Mesodermal cell (in vitro differentiated cells): ENCODE measurements around the gene GOSR1. TPM values are rescaled to one million over a fixed set of nuclear protein-coding genes. Genes with fewer than 3 reads are reported as not detected.
"Not testable (repeated sequence)": the region's sequence is repeated elsewhere in the genome, so short reads cannot be mapped to it uniquely, and the experiment has no call there.

Source experiments
- H3K27ac ChIP-seq: 2 replicates; pipeline ENCODE4 v1.7.0; 2013; ENCODE audit warnings: mild to moderate bottlenecking, low read depth, low read length, moderate library complexity; ENCODE audit not compliant: severe bottlenecking
- H3K36me3 ChIP-seq: 2 replicates; pipeline ENCODE4 v1.7.1; 2013; ENCODE audit warnings: mild to moderate bottlenecking, low read length, moderate library complexity; ENCODE audit not compliant: control insufficient read depth, insufficient read depth
- H3K4me1 ChIP-seq: one replicate; pipeline ENCODE4 v1.7.1; 2013; ENCODE audit warnings: mild to moderate bottlenecking, low read length; ENCODE audit not compliant: insufficient read depth, control insufficient read depth, poor library complexity, severe bottlenecking
- H3K4me3 ChIP-seq: 2 replicates; pipeline ENCODE4 v1.7.0; 2013; ENCODE audit warnings: low read length, control low read depth, mild to moderate bottlenecking; ENCODE audit not compliant: insufficient read depth, poor library complexity, severe bottlenecking; ENCODE audit errors: extremely low read depth
- H3K9me3 ChIP-seq: 2 replicates; pipeline ENCODE4 v1.7.1; 2013; ENCODE audit warnings: mild to moderate bottlenecking, low read length, moderate library complexity; ENCODE audit not compliant: control insufficient read depth
- WGBS, 2 experiments: methylation state at CpG; one replicate each; pipeline ENCODE4 v1.1.5; 2013; ENCODE audit warnings: missing lambda C conversion rate in 2 of 2; ENCODE audit not compliant: insufficient coverage in 2 of 2; 5-methylcytosine and 5-hydroxymethylcytosine counted together
- polyA plus RNA-seq, 2 experiments: library from polyadenylated mRNA; stranded (reverse); fragments of 50-300 nt; gene quantifications; one replicate each; pipeline ENCODE4 v1.2.3, GENCODE V29; 2013

Gene GOSR1
- polyA plus RNA-seq (2013, experiment 1 of 2): 28.7 TPM
- polyA plus RNA-seq (2013, experiment 2 of 2): 31.1 TPM

DNA sequence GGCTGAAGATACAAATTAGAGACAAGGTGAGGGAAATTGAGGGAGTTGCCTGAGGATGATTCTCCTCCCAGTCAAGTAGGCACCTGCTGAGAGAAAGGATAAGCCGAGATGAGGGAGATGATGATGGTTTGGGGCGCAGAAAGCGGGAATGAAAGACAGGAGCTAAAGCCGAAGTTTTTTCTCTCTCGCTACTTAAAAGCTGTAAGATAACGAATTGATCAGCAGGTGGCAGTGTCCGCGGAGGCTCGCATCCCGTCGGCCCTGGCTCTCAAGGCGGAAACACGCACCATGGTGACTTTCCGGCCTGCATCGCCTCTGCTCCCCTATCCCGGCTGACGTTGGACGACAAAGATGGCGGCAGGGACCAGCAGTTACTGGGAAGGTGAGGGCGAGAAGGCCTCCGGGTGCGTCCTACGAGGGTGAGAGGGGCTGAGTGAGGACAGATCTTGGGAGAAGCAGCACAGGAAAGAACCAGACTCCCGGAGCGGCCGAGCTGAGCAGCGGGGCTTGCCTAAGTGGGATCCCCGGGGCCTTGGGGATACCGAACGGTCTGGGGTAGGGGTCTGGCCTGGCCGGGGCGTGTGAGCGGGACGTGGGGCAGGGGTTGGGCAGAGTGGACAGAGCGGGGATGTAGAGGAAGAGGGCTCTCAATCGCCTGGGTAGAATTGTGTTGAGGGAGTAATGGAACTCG is at the start of gene GOSR1:
Gene GOSR1 (plus strand): TSS at position 326 of the 691 bp plus-strand sequence. CDS start 26 bp downstream, at position 352.
- Histone ChIP-seq H3K27ac (peak within 1 kb of the TSS; percentile 93), H3K4me3 (peak within 1 kb of the TSS; percentile 98), H3K9me3 (no peaks in the 10 kb centered on the region), H3K4me1 (no peaks in the 10 kb centered on the region), H3K36me3 (peaks cover 35% of the 10 kb centered on the region)
- WGBS, 2 experiments: 1 to 2% methylated on average over 34 to 35 of the region's 37 CpGs

DNA sequence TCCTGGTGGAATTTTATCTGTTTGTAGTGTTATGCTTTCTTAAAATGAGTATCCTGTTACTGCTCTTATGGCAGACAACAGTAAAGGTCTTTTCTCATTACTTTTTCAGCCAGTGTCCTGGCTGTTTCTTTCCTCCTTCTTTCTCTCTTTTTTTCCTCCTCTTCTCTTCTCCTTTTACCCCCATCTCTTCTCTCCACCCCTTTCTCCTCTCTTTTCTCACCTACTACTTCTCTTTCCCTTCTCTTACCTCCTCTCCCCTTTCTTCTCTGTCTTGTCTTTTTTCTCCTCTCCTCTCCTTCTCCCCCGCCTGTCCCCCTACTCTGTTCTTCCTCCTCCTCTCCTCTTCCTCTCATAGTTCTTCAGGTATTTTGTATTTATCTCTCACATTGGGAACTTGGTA is 49.6 kb upstream of the GOSR1 start:
- WGBS, 2 experiments: 83% methylated on average over 1 of the region's 1 CpG; no CpG with 5 or more reads in 1 of the 2 experiments
- Histone ChIP-seq H3K36me3 (peaks cover 17% of the 10 kb centered on the region), H3K9me3 (no peaks in the 10 kb centered on the region), H3K4me3 (no peak overlapping the region), H3K27ac (no peak overlapping the region), H3K4me1 (no peaks in the 10 kb centered on the region)

- 80% methylated on average over 1 of the region's 1 CpG; no CpG with 5 or more reads in 1 of the 2 experiments for WGBS, 2 experiments
- peaks cover 17% of the 10 kb centered on the region for H3K36me3 ChIP-seq
- H3K4me3 ChIP-seq: no peak overlapping the region
These were observed 48.1 kb upstream of the GOSR1 start for GRCh38 chr17:30429155-30429554.

GRCh38 chr17:30433514-30433913 is 43.7 kb upstream of the GOSR1 start:
- Histone ChIP-seq H3K4me1 (no peaks in the 10 kb centered on the region), H3K27ac (no peak overlapping the region), H3K36me3 (peaks cover 26% of the 10 kb centered on the region), H3K4me3 (no peak overlapping the region), H3K9me3 (no peaks in the 10 kb centered on the region)
- 94 to 100% methylated on average over 1 of the region's 1 CpG for WGBS, 2 experiments

More at GRCh38 chr17:30429155-30429554, 48.1 kb upstream of the GOSR1 start:
- no peaks in the 10 kb centered on the region for H3K9me3 ChIP-seq
- H3K27ac ChIP-seq: no peak overlapping the region
- H3K4me1 ChIP-seq: no peaks in the 10 kb centered on the region

- Histone ChIP-seq H3K27ac (no peak overlapping the region), H3K4me1 (no peaks in the 10 kb centered on the region), H3K36me3 (peaks cover 26% of the 10 kb centered on the region), H3K9me3 (no peaks in the 10 kb centered on the region), H3K4me3 (no peak overlapping the region)
These were observed 40.5 kb upstream of the GOSR1 start for GRCh38 chr17:30436729-30437128.

DNA sequence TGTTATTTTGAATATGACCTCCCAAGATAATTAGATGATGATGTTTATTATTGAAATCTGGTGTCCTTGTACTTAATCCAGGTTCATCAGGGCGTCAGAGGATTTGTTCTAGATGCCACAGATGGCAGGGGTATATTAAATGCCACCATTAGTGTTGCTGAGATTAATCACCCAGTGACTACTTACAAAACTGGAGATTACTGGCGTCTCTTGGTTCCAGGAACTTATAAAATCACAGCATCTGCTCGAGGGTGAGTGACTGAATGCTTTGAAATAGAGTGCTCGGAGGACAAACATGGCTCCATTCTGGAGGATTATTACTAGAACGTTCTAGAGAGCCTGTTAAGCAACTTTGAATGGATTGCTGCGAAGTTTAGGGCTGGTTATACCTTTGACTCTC is 33.5 kb upstream of the GOSR1 start:
- H3K4me3 ChIP-seq: no peak overlapping the region

GRCh38 chr17:30446640-30447039 is 30.6 kb upstream of the GOSR1 start:
- H3K36me3 ChIP-seq: peaks cover 42% of the 10 kb centered on the region
- H3K4me1 ChIP-seq, H3K9me3 ChIP-seq, H3K27ac ChIP-seq, H3K4me3 ChIP-seq: not testable (repeated sequence)

More for the DNA sequence above, 33.5 kb upstream of the GOSR1 start:
- peaks cover 22% of the 10 kb centered on the region for H3K36me3 ChIP-seq
- H3K4me1 ChIP-seq: no peaks in the 10 kb centered on the region
- no peaks in the 10 kb centered on the region for H3K9me3 ChIP-seq
- no peak overlapping the region for H3K27ac ChIP-seq
- 98% methylated on average over 6 of the region's 6 CpGs for WGBS, 2 experiments

DNA sequence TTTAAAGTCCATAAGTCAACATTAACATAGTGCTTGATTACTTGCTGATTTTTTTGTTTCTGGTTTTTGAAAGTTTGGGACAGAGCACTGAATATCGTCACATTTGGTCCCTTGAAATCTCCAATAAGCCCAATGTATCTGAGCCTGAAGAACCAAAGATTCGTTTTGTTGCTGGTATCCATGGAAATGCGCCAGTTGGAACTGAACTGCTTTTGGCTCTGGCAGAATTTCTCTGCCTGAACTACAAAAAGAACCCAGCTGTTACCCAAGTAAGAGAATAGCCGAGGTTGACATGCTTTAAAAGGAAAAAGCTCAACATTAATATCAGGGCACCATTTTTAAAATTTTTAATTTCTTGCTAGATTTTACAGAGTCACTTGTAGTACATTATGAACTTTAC is 27.7 kb upstream of the GOSR1 start:
- H3K36me3 ChIP-seq: peaks cover 55% of the 10 kb centered on the region

GRCh38 chr17:30450125-30451027 is 26.8 kb upstream of the GOSR1 start:
- H3K9me3 ChIP-seq: no peaks in the 10 kb centered on the region
- H3K36me3 ChIP-seq: peaks cover 53% of the 10 kb centered on the region
- no peaks in the 10 kb centered on the region for H3K4me1 ChIP-seq
- 91 to 100% methylated on average over 8 of the region's 12 CpGs for WGBS, 2 experiments
- H3K27ac ChIP-seq: no peak overlapping the region
- H3K4me3 ChIP-seq: no peak overlapping the region

More for the DNA sequence above, 27.7 kb upstream of the GOSR1 start:
- 96 to 97% methylated on average over 3 of the region's 4 CpGs for WGBS, 2 experiments
- H3K9me3 ChIP-seq: no peaks in the 10 kb centered on the region
- no peak overlapping the region for H3K27ac ChIP-seq
- no peak overlapping the region for H3K4me3 ChIP-seq
- H3K4me1 ChIP-seq: no peaks in the 10 kb centered on the region

DNA sequence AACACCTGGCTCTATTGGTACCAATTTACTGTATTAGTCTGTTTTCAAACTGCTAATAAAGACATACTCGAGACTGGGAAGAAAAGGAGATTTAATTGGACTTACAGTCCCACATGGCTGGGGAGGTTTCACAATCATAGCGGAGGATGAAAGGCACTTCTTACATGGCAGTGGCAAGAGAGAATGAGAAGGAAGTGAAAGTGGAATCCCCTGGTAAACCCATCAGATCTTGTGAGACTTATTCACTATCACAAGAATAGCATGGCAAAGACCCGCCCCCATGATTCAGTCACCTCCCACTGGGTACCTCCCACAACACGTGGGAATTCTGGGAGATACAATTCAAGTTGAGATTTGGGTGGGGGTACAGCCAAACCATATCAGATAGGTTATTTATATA is 22.6 kb upstream of the GOSR1 start:
- Histone ChIP-seq H3K4me1 (no peaks in the 10 kb centered on the region), H3K4me3 (no peak overlapping the region), H3K9me3 (no peaks in the 10 kb centered on the region), H3K36me3 (peaks cover 76% of the 10 kb centered on the region), H3K27ac (no peak overlapping the region)
- 100% methylated on average over 1 to 2 of the region's 4 CpGs for WGBS, 2 experiments

DNA sequence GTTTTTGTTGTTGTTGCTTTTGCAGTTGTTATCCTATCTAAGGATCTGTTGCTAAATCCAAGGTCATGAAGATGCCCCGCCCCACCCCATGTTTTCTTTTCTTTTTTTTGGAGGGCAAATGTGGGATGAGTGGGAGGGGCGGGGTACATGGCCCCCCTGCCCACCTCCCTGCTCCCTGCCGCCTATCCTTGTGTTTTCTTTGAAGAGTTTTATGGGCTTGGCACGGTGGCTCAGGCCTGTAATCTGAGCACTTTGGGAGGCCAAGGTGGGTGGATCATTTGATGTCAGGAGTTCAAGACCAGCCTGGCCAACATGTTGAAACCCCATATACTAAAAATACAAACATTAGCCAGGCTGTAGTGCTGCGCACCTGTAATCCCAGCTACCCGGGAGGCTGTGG is 18.8 kb upstream of the GOSR1 start:
- Histone ChIP-seq H3K36me3 (peaks cover 70% of the 10 kb centered on the region), H3K9me3 (no peaks in the 10 kb centered on the region), H3K4me1 (no peaks in the 10 kb centered on the region), H3K4me3 (no peak overlapping the region), H3K27ac (no peak overlapping the region)
- WGBS, 2 experiments: 93 to 100% methylated on average over 1 to 2 of the region's 6 CpGs
